Transverse colon (tissue), 4 donors: ENCODE measurements around the gene PAQR6. TPM values are rescaled to one million over a fixed set of nuclear protein-coding genes. Genes with fewer than 3 reads are reported as not detected.

Experiments
- DNase-seq: peaks from one replicate; pipeline ENCODE4 v3.0.0-alpha.2; 2019
- H3K27ac ChIP-seq, 4 donors: fragments of 200-600 bp; sonication (generic); 2 replicates each; pipeline ENCODE4 v1.5.1; 2016 to 2018; ENCODE audit warnings: inconsistent platforms in 4 of 4
- H3K27me3 ChIP-seq: fragments of 200-600 bp; sonication (generic); 2 replicates; pipeline ENCODE4 v1.5.1; 2017; ENCODE audit warnings: inconsistent platforms
- H3K36me3 ChIP-seq, 4 donors: fragments of 200-600 bp; sonication (generic); 2 replicates each; pipeline ENCODE4 v1.5.1; 2017 to 2019; ENCODE audit warnings: inconsistent platforms in 4 of 4
- H3K4me1 ChIP-seq, 4 donors: fragments of 200-600 bp; sonication (generic); 2 replicates each; pipeline ENCODE4 v1.5.1; 2017 to 2020; ENCODE audit warnings: inconsistent platforms in 4 of 4
- H3K4me3 ChIP-seq, 4 donors: fragments of 200-600 bp; sonication (generic); 1 replicate in 1 of 4; 2 replicates in 3 of 4; pipeline versions ENCODE4 v1.5.1 to v1.6.1; 2017 to 2019; ENCODE audit warnings: inconsistent platforms in 4 of 4
- H3K9me3 ChIP-seq, 2 donors: fragments of 200-600 bp; sonication (generic); 2 replicates each; pipeline ENCODE4 v1.5.1; 2017 to 2019; ENCODE audit warnings: inconsistent platforms in 2 of 2
- CTCF ChIP-seq, 5 experiments: fragments of 200-600 bp in 3 of 5; fragments of 450-650 bp in 2 of 5; sonication (generic) in 3 of 5; IDR thresholded peaks; 1 replicate in 2 of 5; 2 replicates in 3 of 5; pipeline ENCODE4 v1.5.1; 2016 to 2017; ENCODE audit warnings: antibody characterized with exemption in 5 of 5, inconsistent platforms in 3 of 5, mild to moderate bottlenecking in 2 of 5, moderate library complexity in 1 of 5
- EP300 ChIP-seq: sonication (generic); formaldehyde crosslinking; IDR thresholded peaks from one replicate; pipeline ENCODE4 v1.6.1; 2017; ENCODE audit warnings: antibody characterized with exemption, low read depth
- POLR2A ChIP-seq: fragments of 450-650 bp; IDR thresholded peaks from one replicate; pipeline ENCODE4 v1.6.1; 2016; ENCODE audit warnings: antibody characterized with exemption, mild to moderate bottlenecking, moderate library complexity
- POLR2AphosphoS5 ChIP-seq, 3 donors: sonication (generic); formaldehyde crosslinking; IDR thresholded peaks; one replicate each; pipeline ENCODE4 v1.6.1; 2016; ENCODE audit warnings: antibody characterized with exemption in 3 of 3
- WGBS, 2 donors: methylation state at CpG; one replicate each; pipeline ENCODE4 v1.1.5; 2018; ENCODE audit warnings: low coverage in 1 of 2; 5-methylcytosine and 5-hydroxymethylcytosine counted together
- in situ Hi-C, 4 donors: fragments of 200-750 bp; cut with MboI; loops; one replicate each; pipeline versions ENCODE4 v1.15.0 to v1.15.1; 2017; ENCODE audit warnings: low sequenced_read_pairs in 3 of 4, low pct_ligation_motif_present in 1 of 4, low pct_unique_long_range_greater_than_20kb in 1 of 4
- intact Hi-C: fragments of 100-400 bp; cut with DNase I; formaldehyde crosslinking; loops from one replicate; pipeline ENCODE4 v1.15.1; 2023; ENCODE audit warnings: low total_unique reads
- total RNA-seq, 4 donors: library from RNA; depleted of rRNA; stranded (reverse); fragments of >200 nt; gene quantifications; one replicate each; pipeline ENCODE4 v1.1.0, GENCODE V29; 2016

The PAQR6 gene
- total RNA-seq, 4 donors from 2014 or later = 1.7 to 3.1 TPM; not detected in 2

- Histone ChIP-seq H3K4me3 (no peak overlapping the region), H3K9me3 (no peaks in the 10 kb centered on the region), H3K27me3 (no peaks in the 10 kb centered on the region), H3K27ac (no peak overlapping the region), H3K36me3 (peaks cover 0 to 71% (median 33%) of the 10 kb centered on the region in 4 donors), H3K4me1 (no peaks in the 10 kb centered on the region)
- TF ChIP-seq CTCF (IDR thresholded peaks at IDR 0.05) (no peak), EP300 (no peak), POLR2AphosphoS5 (IDR thresholded peaks at IDR 0.05) (no peak), POLR2A (no peak)
- intact Hi-C loops (no loop called here), in situ Hi-C loops (no loop called here)
- WGBS, 2 donors = 83 to 86% methylated on average over 1 to 2 of the region's 2 CpGs
- DNase-seq = no peak
Observed at GRCh38 chr1:156257711-156258110, 9.9 kb upstream of the PAQR6 start.

GRCh38 chr1:156253634-156254033 is 5.8 kb upstream of the PAQR6 start:
- intact Hi-C loops = no loop called here
- 94% methylated on average over 3 of the region's 3 CpGs; no CpG with 5 or more reads in 1 of the 2 donors for WGBS, 2 donors
- Histone ChIP-seq H3K36me3 (peaks cover 0 to 61% (median 30%) of the 10 kb centered on the region in 4 donors), H3K27me3 (no peaks in the 10 kb centered on the region), H3K4me3 (no peak overlapping the region), H3K27ac (no peak overlapping the region), H3K9me3 (no peaks in the 10 kb centered on the region), H3K4me1 (no peaks in the 10 kb centered on the region)
- TF ChIP-seq POLR2A = no peak
- no peak for TF ChIP-seq POLR2AphosphoS5 (IDR thresholded peaks at IDR 0.05)
- TF ChIP-seq EP300 = no peak
- TF ChIP-seq CTCF (IDR thresholded peaks at IDR 0.05) = no peak
- in situ Hi-C loops = no loop called here
- no peak for DNase-seq

- TF ChIP-seq CTCF (IDR thresholded peaks at IDR 0.05) (no peak), POLR2A (no peak), POLR2AphosphoS5 (IDR thresholded peaks at IDR 0.05) (no peak), EP300 (no peak)
- H3K4me1 ChIP-seq = peaks cover 0 to 14% (median 6%) of the 10 kb centered on the region in 4 donors
- in situ Hi-C loops (no loop called here), intact Hi-C loops (no loop called here)
- WGBS, 2 donors = 59% methylated on average over 3 of the region's 3 CpGs; no CpG with 5 or more reads in 1 of the 2 donors
- peaks cover 0 to 45% (median 22%) of the 10 kb centered on the region in 4 donors for H3K36me3 ChIP-seq
- H3K27me3 ChIP-seq = peaks cover 7% of the 10 kb centered on the region
- no peak overlapping the region for H3K4me3 ChIP-seq
- no peaks in the 10 kb centered on the region for H3K9me3 ChIP-seq
- DNase-seq = no peak
- no peak overlapping the region for H3K27ac ChIP-seq
Observed at GRCh38 chr1:156251527-156251926, 3.7 kb upstream of the PAQR6 start.

GRCh38 chr1:156249593-156249992 is 1.7 kb upstream of the PAQR6 start:
- TF ChIP-seq EP300 = no peak
- no peak for TF ChIP-seq CTCF (IDR thresholded peaks at IDR 0.05)
- TF ChIP-seq POLR2A = no peak
- no peak for TF ChIP-seq POLR2AphosphoS5 (IDR thresholded peaks at IDR 0.05)
- H3K36me3 ChIP-seq = peaks cover 0 to 38% (median 19%) of the 10 kb centered on the region in 4 donors
- in situ Hi-C loops = no loop called here

More at GRCh38 chr1:156249593-156249992, 1.7 kb upstream of the PAQR6 start:
- DNase-seq = no peak
- Histone ChIP-seq H3K4me1 (peaks cover 10 to 24% (median 21%) of the 10 kb centered on the region in 4 donors), H3K27ac (no peak overlapping the region), H3K27me3 (peaks cover 26% of the 10 kb centered on the region), H3K4me3 (no peak overlapping the region), H3K9me3 (no peaks in the 10 kb centered on the region)
- intact Hi-C loops = no loop called here
- 92% methylated on average over 5 of the region's 5 CpGs; no CpG with 5 or more reads in 1 of the 2 donors for WGBS, 2 donors
